Kidney epithelial cell (primary cell): Measurements from ENCODE around the gene SORD. TPM values are rescaled to one million over a fixed set of nuclear protein-coding genes. Genes with fewer than 3 reads are reported as not detected.
"Not testable (repeated sequence)": the region's sequence is repeated elsewhere in the genome, so short reads cannot be mapped to it uniquely, and the experiment has no call there.

Experiments used
- DNase-seq: peaks from one replicate; pipeline ENCODE4 v3.0.0-alpha.2; 2010; ENCODE audit warnings: low read depth
- H3K27me3 ChIP-seq: 2 replicates; pipeline ENCODE4 v1.6.0; 2011; ENCODE audit warnings: low read length; ENCODE audit not compliant: control insufficient read depth, insufficient read depth
- H3K36me3 ChIP-seq: 2 replicates; pipeline ENCODE4 v1.5.1; 2011; ENCODE audit warnings: low read length; ENCODE audit not compliant: control insufficient read depth, insufficient read depth
- H3K4me3 ChIP-seq: 2 replicates; pipeline ENCODE4 v1.5.1; 2011; ENCODE audit warnings: low read depth, mild to moderate bottlenecking, control low read depth, low read length
- CTCF ChIP-seq: IDR thresholded peaks from 2 replicates; pipeline ENCODE4 v1.5.1; 2011; ENCODE audit warnings: mild to moderate bottlenecking, moderate library complexity, low read length, control low read depth, inconsistent platforms; ENCODE audit not compliant: insufficient read depth, poor library complexity, severe bottlenecking
- total RNA-seq: library from RNA; depleted of rRNA; stranded (reverse); fragments of >200 nt; gene quantifications from 2 replicates; pipeline ENCODE4 v1.2.3, GENCODE V29; 2015

The SORD gene
- 30.2 and 44.0 TPM in 2 replicates for total RNA-seq

DNA sequence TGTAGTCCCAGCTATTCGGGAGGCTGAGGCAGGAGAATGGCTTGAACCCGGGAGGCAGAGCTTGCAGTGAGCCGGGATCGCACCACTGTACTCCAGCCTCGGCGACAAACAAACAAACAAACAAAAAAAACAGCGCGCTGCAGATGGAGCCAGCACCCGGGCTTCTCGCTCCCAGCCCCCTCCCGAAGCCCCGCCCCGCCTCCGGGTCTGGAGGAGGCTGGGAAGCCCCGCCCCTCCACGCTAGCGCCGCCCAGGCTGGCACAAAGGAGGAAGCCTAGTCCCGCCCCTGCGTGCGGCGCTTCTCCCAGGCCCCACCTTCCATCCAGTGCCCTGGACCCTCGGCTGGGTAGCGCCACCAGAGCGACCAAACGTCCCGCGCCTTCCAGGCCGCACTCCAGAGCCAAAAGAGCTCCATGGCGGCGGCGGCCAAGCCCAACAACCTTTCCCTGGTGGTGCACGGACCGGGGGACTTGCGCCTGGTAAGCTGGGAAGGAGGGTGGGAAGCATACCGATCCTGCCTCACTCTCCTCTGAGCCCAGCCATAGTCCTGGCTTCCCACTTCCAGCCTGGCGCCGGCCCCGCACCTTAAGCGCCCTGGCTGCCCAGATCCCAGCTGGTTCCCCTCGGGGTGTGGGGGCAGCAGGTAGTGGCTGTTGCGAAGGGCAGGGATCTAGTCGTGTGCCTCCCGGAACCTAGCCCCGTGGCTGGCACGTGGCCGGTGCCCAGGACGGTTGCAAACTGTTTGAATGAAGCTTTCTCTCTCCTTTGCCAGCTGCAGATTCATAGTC is at the start of gene SORD:
Gene SORD, plus strand, starts transcription at position 325 of the 788 bp plus-strand sequence. Its CDS starts 89 bp downstream, at position 414.
- DNase-seq, result peak; percentile 53
- no peak for TF ChIP-seq CTCF
- Histone ChIP-seq H3K4me3 (peak within 1 kb of the TSS; percentile 85), H3K36me3 (no peaks in the 10 kb centered on the region), H3K27me3 (peaks cover 2% of the 10 kb centered on the region)

- not testable (repeated sequence) for DNase-seq, H3K27me3 ChIP-seq, H3K36me3 ChIP-seq, H3K4me3 ChIP-seq
Observed at GRCh38 chr15:44976183-44976582, 46.8 kb upstream of the SORD start.

DNA sequence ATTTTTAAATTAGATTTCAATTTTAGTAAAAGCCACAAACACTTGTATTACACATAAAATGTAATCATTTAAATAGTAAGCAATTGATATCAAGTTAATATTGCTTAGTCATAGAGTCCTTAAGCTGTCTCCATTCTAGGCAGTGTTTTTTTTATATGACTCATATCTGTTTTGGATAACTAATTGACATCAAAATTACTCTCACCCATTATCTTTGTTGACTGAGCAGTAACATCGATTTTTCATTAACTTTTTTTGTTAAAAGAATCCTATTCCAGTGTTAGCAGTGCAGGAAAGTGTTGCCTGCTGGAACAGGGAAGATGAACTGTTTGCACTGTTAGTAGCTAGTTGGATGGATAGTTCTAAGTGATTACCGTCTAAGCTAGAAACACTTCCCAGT is 45.2 kb upstream of the SORD start:
- H3K36me3 ChIP-seq, H3K27me3 ChIP-seq, DNase-seq, H3K4me3 ChIP-seq: not testable (repeated sequence)

DNA sequence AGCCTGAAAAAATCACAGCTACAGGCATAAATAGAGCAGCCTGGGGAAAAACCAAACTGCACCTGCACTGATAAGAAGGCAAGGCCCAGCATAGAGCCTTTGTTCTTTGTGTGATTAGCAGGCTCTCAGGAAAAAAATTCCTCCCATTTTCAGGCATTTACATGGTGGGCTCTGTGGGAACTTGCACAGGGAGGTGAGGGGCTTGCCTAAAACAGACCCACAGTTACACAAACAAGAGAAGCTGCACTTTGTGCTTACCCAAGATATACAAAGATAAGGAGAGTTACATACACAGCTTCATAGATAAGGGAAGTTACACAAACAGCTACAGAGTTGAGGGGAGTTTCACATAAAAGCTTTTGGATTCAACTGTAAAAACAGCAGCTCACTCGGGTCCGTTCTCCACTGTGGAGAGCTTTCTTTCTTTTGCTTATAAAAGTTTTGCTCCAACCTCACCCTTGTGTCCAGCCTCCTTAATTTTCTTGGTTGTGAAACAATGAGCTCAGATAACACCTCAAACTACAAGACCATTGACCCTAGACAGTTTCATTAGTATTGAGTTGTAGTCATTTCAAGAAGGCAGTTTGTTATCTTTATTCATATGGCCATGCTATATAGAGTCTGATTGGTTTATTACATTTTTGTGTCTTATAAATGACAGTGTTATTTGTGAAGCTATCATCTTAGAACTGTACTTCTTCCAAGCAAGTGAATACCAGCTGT is 43.2 kb upstream of the SORD start:
- not testable (repeated sequence) for DNase-seq, H3K36me3 ChIP-seq, H3K4me3 ChIP-seq, H3K27me3 ChIP-seq

DNA sequence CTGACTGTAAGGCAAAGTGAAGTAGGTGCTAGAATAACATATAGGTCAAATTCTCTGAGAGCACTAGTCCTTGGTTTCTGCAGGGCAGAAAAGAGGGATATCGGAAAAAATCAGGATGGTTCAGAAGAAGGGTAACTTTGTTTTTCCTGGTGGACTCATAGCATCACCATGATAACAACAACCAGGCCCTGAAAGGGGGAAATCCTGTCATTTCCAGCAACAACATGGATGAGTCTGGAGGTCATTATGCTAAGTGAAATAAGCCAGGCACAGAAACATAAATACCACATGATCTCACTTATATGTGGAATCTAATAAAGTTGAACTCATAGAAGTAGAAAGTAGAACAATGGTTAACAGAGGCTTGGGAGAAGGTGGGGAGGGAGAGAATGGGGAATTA is 38.9 kb upstream of the SORD start:
- not testable (repeated sequence) for H3K4me3 ChIP-seq, DNase-seq, H3K36me3 ChIP-seq, H3K27me3 ChIP-seq

- not testable (repeated sequence) for H3K4me3 ChIP-seq, H3K27me3 ChIP-seq, H3K36me3 ChIP-seq, DNase-seq
Observed at GRCh38 chr15:44986346-44987055, 36.5 kb upstream of the SORD start.

DNA sequence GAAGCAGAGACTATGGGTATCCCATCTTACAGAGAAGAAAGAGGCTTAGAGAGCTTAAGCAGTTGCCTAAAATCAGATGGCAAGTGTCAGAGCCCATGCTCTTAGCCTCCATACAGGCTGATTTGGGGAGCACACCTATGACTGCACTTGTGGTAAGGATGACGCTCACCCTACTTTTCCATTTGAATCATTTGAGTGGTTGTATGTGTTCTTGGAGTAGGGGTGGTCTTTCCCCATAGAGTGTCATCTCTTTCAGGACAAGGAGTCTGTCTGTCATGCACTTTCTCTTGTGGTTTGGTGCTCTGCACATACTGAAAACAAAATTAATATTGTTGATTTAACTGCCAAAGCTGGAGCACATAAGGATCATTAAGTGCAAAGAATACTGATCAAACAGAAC is 35.3 kb upstream of the SORD start:
- not testable (repeated sequence) for H3K27me3 ChIP-seq, H3K36me3 ChIP-seq, H3K4me3 ChIP-seq, DNase-seq

GRCh38 chr15:44988184-44988869 is 34.7 kb upstream of the SORD start:
- not testable (repeated sequence) for H3K36me3 ChIP-seq, DNase-seq, H3K27me3 ChIP-seq, H3K4me3 ChIP-seq

DNA sequence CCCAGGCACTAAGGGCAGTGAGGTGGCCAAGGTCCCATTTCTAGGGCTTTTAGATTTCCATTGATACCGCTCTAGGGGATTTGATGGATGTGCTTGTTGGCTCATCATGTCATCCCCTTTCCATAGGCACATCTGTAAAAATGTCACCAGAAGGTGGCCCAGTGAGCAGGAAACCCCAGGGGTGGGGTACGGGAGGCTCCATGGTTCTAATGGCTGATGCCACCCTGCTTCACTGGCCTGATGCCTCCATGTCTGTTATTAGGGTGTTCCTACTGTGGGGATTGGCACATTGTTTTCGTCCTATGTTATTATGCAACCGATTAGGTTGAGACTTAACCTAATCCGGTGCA is 34.1 kb upstream of the SORD start:
- DNase-seq, H3K4me3 ChIP-seq, H3K27me3 ChIP-seq, H3K36me3 ChIP-seq: not testable (repeated sequence)

- not testable (repeated sequence) for H3K36me3 ChIP-seq, DNase-seq, H3K27me3 ChIP-seq, H3K4me3 ChIP-seq
Observed at GRCh38 chr15:44997632-44998031, 25.4 kb upstream of the SORD start.
